Measurements from ENCODE around the gene ARHGAP6.

Gene ARHGAP6

GRCh38 chrX:11346121-11346682 is 319.5 kb downstream of the ARHGAP6 start:
- Mint-ChIP-seq H3K4me1 (peaks cover 5% of the 10 kb centered on the region), H3K27ac (no peak overlapping the region), H3K27me3 (ENCODE audit: low read depth, poor library complexity) (no peaks in the 10 kb centered on the region), H3K36me3 (ENCODE audit: low read depth) (no peaks in the 10 kb centered on the region), H3K9me3 (peaks cover 12% of the 10 kb centered on the region), H3K4me3 (no peak overlapping the region)
- DNase-seq: no peak
- TF ChIP-seq CTCF (IDR thresholded peaks at IDR 0.05): no peak

- Mint-ChIP-seq H3K27me3 (ENCODE audit: low read depth, poor library complexity) (peaks cover 9% of the 10 kb centered on the region), H3K27ac (no peak overlapping the region), H3K9me3 (peaks cover 23% of the 10 kb centered on the region), H3K4me3 (no peak overlapping the region), H3K4me1 (peaks cover 5% of the 10 kb centered on the region), H3K36me3 (ENCODE audit: low read depth) (no peaks in the 10 kb centered on the region)
- DNase-seq: no peak
- no peak for TF ChIP-seq CTCF (IDR thresholded peaks at IDR 0.05)
Observed at GRCh38 chrX:11342673-11343072, 323.0 kb downstream of the ARHGAP6 start.

- Mint-ChIP-seq H3K4me1 (peaks cover 5% of the 10 kb centered on the region), H3K36me3 (ENCODE audit: low read depth) (no peaks in the 10 kb centered on the region), H3K9me3 (peaks cover 23% of the 10 kb centered on the region), H3K27ac (no peak overlapping the region), H3K27me3 (ENCODE audit: low read depth, poor library complexity) (peaks cover 9% of the 10 kb centered on the region), H3K4me3 (no peak overlapping the region)
- DNase-seq: no peak
- TF ChIP-seq CTCF (IDR thresholded peaks at IDR 0.05): no peak
Observed at GRCh38 chrX:11341274-11342201, 324.2 kb downstream of the ARHGAP6 start.

GRCh38 chrX:11337292-11338009 is 328.3 kb downstream of the ARHGAP6 start:
- Mint-ChIP-seq H3K4me3 (no peak overlapping the region), H3K4me1 (peaks cover 5% of the 10 kb centered on the region), H3K9me3 (peaks cover 32% of the 10 kb centered on the region), H3K36me3 (ENCODE audit: low read depth) (no peaks in the 10 kb centered on the region), H3K27ac (no peak overlapping the region), H3K27me3 (ENCODE audit: low read depth, poor library complexity) (peaks cover 9% of the 10 kb centered on the region)
- TF ChIP-seq CTCF (IDR thresholded peaks at IDR 0.05): no peak
- no peak for DNase-seq

DNA sequence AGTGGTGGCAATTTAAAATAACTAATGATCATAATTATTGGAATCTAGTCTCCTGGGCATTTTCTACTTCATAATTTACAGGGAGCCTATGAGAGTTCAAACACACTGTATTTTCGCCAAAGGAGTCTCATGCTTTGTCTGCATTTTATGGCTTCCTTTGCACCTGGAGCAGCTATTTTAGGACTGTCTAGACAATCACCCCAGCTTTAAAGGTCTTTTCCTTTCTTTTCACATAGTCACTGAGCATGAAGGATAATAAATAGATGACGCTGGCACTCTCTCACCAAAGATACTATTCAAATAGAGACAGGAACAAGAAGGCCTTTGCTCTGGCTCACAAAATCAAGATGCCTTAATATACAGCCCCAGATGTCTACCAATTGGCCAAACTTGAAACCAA is 329.5 kb downstream of the ARHGAP6 start:
- Mint-ChIP-seq H3K9me3 (peaks cover 33% of the 10 kb centered on the region), H3K4me1 (no peaks in the 10 kb centered on the region), H3K36me3 (ENCODE audit: low read depth) (no peaks in the 10 kb centered on the region)

More for the DNA sequence above, 329.5 kb downstream of the ARHGAP6 start:
- H3K4me3 Mint-ChIP-seq: no peak overlapping the region
- DNase-seq: no peak
- H3K27ac Mint-ChIP-seq: no peak overlapping the region
- no peak for TF ChIP-seq CTCF (IDR thresholded peaks at IDR 0.05)
- H3K27me3 Mint-ChIP-seq (ENCODE audit: low read depth, poor library complexity): peaks cover 9% of the 10 kb centered on the region
